Stimulated activated CD8-positive, alpha-beta memory T cell treated with anti-CD3 and anti-CD28 coated beads, Interleukin-4, amount 100 ng/mL, for 48 hours (primary cell): ENCODE data around the gene PALMD.

Experiments
- DNase-seq: peaks from one replicate; pipeline ENCODE4 v3.0.0-alpha.2; 2020

The PALMD gene

GRCh38 chr1:99645699-99646531, at the start of gene PALMD:
Gene PALMD (plus strand): TSS chr1:99646113. CDS start chr1:99646318, 205 bp downstream.
- no peak for DNase-seq

GRCh38 chr1:99598738-99599411, 47.0 kb upstream of the PALMD start:
- DNase-seq: no peak

GRCh38 chr1:99599678-99600175, 46.2 kb upstream of the PALMD start:
- no peak for DNase-seq

- DNase-seq: no peak
Measured at GRCh38 chr1:99600782-99601181, 45.1 kb upstream of the PALMD start.

GRCh38 chr1:99601208-99601607, 44.7 kb upstream of the PALMD start:
- no peak for DNase-seq

GRCh38 chr1:99601709-99602403, 44.1 kb upstream of the PALMD start:
- DNase-seq: no peak

- DNase-seq: no peak
Measured at GRCh38 chr1:99602404-99602969, 43.4 kb upstream of the PALMD start.

GRCh38 chr1:99603699-99604560, 42.0 kb upstream of the PALMD start:
- DNase-seq: no peak

- DNase-seq: no peak
Measured at GRCh38 chr1:99606306-99606705, 39.6 kb upstream of the PALMD start.

GRCh38 chr1:99607590-99607989, 38.3 kb upstream of the PALMD start:
- no peak for DNase-seq

GRCh38 chr1:99608058-99608457, 37.9 kb upstream of the PALMD start:
- no peak for DNase-seq

- DNase-seq: no peak
Measured at GRCh38 chr1:99613716-99614115, 32.2 kb upstream of the PALMD start.

GRCh38 chr1:99614728-99615127, 31.2 kb upstream of the PALMD start:
- DNase-seq: no peak

- no peak for DNase-seq
Measured at GRCh38 chr1:99619583-99619982, 26.3 kb upstream of the PALMD start.

- no peak for DNase-seq
Measured at GRCh38 chr1:99621340-99621901, 24.5 kb upstream of the PALMD start.

- DNase-seq: no peak
Measured at GRCh38 chr1:99622702-99623347, 23.1 kb upstream of the PALMD start.

- no peak for DNase-seq
Measured at GRCh38 chr1:99623554-99623953, 22.4 kb upstream of the PALMD start.

GRCh38 chr1:99627615-99628014, 18.3 kb upstream of the PALMD start:
- DNase-seq: no peak

GRCh38 chr1:99629164-99629563, 16.7 kb upstream of the PALMD start:
- no peak for DNase-seq

- DNase-seq: no peak
Measured at GRCh38 chr1:99634971-99635624, 10.8 kb upstream of the PALMD start.

GRCh38 chr1:99635664-99636063, 10.2 kb upstream of the PALMD start:
- no peak for DNase-seq
